K562 (cell line): ENCODE measurements around the gene AHCYL2. TPM values are rescaled to one million over a fixed set of nuclear protein-coding genes. Genes with fewer than 3 reads are reported as not detected.

Experiments used
- BRCA1 ChIP-seq, 2 experiments: fragments of 450-650 bp in 1 of 2; sonication (generic) in 1 of 2; formaldehyde crosslinking in 1 of 2; IDR thresholded peaks; 2 replicates each; pipeline versions ENCODE4 v1.5.0 to v1.6.1; 2017 to 2020; ENCODE audit warnings: mild to moderate bottlenecking in 1 of 2, missing genetic modification reagents in 1 of 2
- CBFA2T2 ChIP-seq: fragments of 450-650 bp; conservative IDR thresholded peaks from 2 replicates; pipeline ENCODE4 v1.6.1; 2017; ENCODE audit warnings: mild to moderate bottlenecking
- CBFA2T3 ChIP-seq: fragments of 450-650 bp; IDR thresholded peaks from 2 replicates; pipeline ENCODE4 v1.6.1; 2017
- FOXK2 ChIP-seq, 2 experiments: fragments of 450-650 bp; IDR thresholded peaks in 1 of 2; conservative IDR thresholded peaks in 1 of 2; 2 replicates each; pipeline ENCODE4 v1.6.1; 2016; ENCODE audit warnings: low read depth in 2 of 2, mild to moderate bottlenecking in 1 of 2
- GTF2B ChIP-seq: IDR thresholded peaks from 2 replicates; pipeline ENCODE4 v1.6.1; 2011; ENCODE audit not compliant: insufficient read length; ENCODE audit errors: extremely low read depth
- KLF16 ChIP-seq: IDR thresholded peaks from 2 replicates; pipeline ENCODE4 v1.6.1; 2016; ENCODE audit warnings: antibody characterized with exemption
- PHB2 ChIP-seq: fragments of 450-650 bp; IDR thresholded peaks from 2 replicates; pipeline ENCODE4 v1.6.1; 2017; ENCODE audit warnings: low read depth
- POLR2AphosphoS5 ChIP-seq: IDR thresholded peaks from 2 replicates; pipeline ENCODE4 v1.6.1; 2011; ENCODE audit warnings: mild to moderate bottlenecking, low read depth, low read length, moderate library complexity; ENCODE audit not compliant: control insufficient read depth, insufficient read depth
- RBBP5 ChIP-seq: fragments of 200-600 bp; sonication (generic); IDR thresholded peaks from 2 replicates; pipeline ENCODE4 v1.6.1; 2012; ENCODE audit warnings: borderline replicate concordance, mild to moderate bottlenecking, low read length, control low read depth, inconsistent platforms; ENCODE audit not compliant: insufficient read depth, poor library complexity, severe bottlenecking
- SMARCE1 ChIP-seq: fragments of 450-650 bp; IDR thresholded peaks from 2 replicates; pipeline ENCODE4 v1.7.1; 2016; ENCODE audit warnings: mild to moderate bottlenecking
- STAT5A ChIP-seq: IDR thresholded peaks from 2 replicates; pipeline ENCODE4 v1.6.1; 2012; ENCODE audit warnings: low read length, inconsistent platforms, borderline replicate concordance
- TAF1 ChIP-seq: IDR thresholded peaks from 2 replicates; pipeline ENCODE4 v1.6.1; 2011; ENCODE audit warnings: mild to moderate bottlenecking, low read length, moderate library complexity; ENCODE audit not compliant: insufficient read depth, control insufficient read depth, severe bottlenecking; ENCODE audit errors: extremely low read depth
- ZNF316 ChIP-seq: fragments of 450-650 bp; IDR thresholded peaks from 2 replicates; pipeline ENCODE4 v1.6.1; 2016
- ZNF431 ChIP-seq: sonication (generic); formaldehyde crosslinking; IDR thresholded peaks from 2 replicates; pipeline ENCODE4 v1.8.0; 2022; ENCODE audit warnings: mild to moderate bottlenecking, missing genetic modification reagents
- polyA plus RNA-seq, 8 experiments: library from polyadenylated mRNA; depleted of rRNA in 4 of 8; stranded (reverse) in 5 of 8; unstranded in 3 of 8; fragments of >200 nt; fragmentation: Nextera tagmentation in 2 of 8; fragmentation: Illumina TruSeq in 1 of 8; extraction: Ambion mirVana in 2 of 8; extraction: Trizol in 1 of 8; gene quantifications; 2 replicates each; pipeline versions ENCODE4 v1.2.1 to v1.2.3, GENCODE V29; 2011 to 2014; ENCODE audit warnings: inconsistent platforms in 1 of 8, missing spikeins in 1 of 8
- total RNA-seq, 7 experiments: library from RNA; depleted of rRNA in 6 of 7; stranded (reverse); fragments of >200 nt in 6 of 7; fragmentation: Illumina TruSeq in 2 of 7; extraction: Trizol in 2 of 7; gene quantifications; 2 replicates each; pipeline versions ENCODE4 v1.2.1 to v1.2.3, GENCODE V29; 2011 to 2021; ENCODE audit warnings: low replicate concordance in 1 of 7
- TF ChIP-seq, protein P1 (sequence below): fragments of 450-650 bp; IDR thresholded peaks from 2 replicates; pipeline ENCODE4 v1.6.1; 2016; ENCODE audit warnings: mild to moderate bottlenecking, moderate library complexity
- TF ChIP-seq, protein P2 (sequence below): sonication (generic); formaldehyde crosslinking; IDR thresholded peaks from 2 replicates; pipeline ENCODE4 v1.8.0; 2022; ENCODE audit warnings: mild to moderate bottlenecking, missing genetic modification reagents

Gene AHCYL2
- total and polyA plus RNA-seq, 9 of the 15 experiments (the other 6 are each of a cell fraction or from before 2014, with no cell fraction given) = 0.93 to 10.5 (median 5.2) TPM

GRCh38 chr7:129436335-129436923 lies 211.6 kb downstream of the AHCYL2 start (continued):
- TF ChIP-seq RBBP5 (peak; percentile 90), ZNF316 (no peak), POLR2AphosphoS5 (peak; percentile 74; the same call in 1 of the 2 replicates), STAT5A (peak; percentile 28; the same call in 1 of the 2 replicates), CBFA2T2 (peak; percentile 82), PHB2 (no peak), CBFA2T3 (peak; percentile 86), SMARCE1 (peak; percentile 50), KLF16 (peak; percentile 46; the same call in 1 of the 2 replicates), FOXK2 (conservative IDR thresholded peaks at IDR 0.05 in 1 of 2, IDR thresholded peaks at IDR 0.05 in 1 of 2; ENCODE audit: low read depth in 2 of 2) (0 out of 4 replicates have a peak, but pooled peaks of 1 of the 2 experiments have one; percentile 13), TAF1 (peak; percentile 40), GTF2B (no peak), BRCA1 (IDR thresholded peaks at IDR 0.05) (no peak), BRCA1 (CRISPR knock-in tag; IDR thresholded peaks at IDR 0.05) (no peak), ZNF431 (peak; percentile 48)
- TF ChIP-seq, protein P1, sequence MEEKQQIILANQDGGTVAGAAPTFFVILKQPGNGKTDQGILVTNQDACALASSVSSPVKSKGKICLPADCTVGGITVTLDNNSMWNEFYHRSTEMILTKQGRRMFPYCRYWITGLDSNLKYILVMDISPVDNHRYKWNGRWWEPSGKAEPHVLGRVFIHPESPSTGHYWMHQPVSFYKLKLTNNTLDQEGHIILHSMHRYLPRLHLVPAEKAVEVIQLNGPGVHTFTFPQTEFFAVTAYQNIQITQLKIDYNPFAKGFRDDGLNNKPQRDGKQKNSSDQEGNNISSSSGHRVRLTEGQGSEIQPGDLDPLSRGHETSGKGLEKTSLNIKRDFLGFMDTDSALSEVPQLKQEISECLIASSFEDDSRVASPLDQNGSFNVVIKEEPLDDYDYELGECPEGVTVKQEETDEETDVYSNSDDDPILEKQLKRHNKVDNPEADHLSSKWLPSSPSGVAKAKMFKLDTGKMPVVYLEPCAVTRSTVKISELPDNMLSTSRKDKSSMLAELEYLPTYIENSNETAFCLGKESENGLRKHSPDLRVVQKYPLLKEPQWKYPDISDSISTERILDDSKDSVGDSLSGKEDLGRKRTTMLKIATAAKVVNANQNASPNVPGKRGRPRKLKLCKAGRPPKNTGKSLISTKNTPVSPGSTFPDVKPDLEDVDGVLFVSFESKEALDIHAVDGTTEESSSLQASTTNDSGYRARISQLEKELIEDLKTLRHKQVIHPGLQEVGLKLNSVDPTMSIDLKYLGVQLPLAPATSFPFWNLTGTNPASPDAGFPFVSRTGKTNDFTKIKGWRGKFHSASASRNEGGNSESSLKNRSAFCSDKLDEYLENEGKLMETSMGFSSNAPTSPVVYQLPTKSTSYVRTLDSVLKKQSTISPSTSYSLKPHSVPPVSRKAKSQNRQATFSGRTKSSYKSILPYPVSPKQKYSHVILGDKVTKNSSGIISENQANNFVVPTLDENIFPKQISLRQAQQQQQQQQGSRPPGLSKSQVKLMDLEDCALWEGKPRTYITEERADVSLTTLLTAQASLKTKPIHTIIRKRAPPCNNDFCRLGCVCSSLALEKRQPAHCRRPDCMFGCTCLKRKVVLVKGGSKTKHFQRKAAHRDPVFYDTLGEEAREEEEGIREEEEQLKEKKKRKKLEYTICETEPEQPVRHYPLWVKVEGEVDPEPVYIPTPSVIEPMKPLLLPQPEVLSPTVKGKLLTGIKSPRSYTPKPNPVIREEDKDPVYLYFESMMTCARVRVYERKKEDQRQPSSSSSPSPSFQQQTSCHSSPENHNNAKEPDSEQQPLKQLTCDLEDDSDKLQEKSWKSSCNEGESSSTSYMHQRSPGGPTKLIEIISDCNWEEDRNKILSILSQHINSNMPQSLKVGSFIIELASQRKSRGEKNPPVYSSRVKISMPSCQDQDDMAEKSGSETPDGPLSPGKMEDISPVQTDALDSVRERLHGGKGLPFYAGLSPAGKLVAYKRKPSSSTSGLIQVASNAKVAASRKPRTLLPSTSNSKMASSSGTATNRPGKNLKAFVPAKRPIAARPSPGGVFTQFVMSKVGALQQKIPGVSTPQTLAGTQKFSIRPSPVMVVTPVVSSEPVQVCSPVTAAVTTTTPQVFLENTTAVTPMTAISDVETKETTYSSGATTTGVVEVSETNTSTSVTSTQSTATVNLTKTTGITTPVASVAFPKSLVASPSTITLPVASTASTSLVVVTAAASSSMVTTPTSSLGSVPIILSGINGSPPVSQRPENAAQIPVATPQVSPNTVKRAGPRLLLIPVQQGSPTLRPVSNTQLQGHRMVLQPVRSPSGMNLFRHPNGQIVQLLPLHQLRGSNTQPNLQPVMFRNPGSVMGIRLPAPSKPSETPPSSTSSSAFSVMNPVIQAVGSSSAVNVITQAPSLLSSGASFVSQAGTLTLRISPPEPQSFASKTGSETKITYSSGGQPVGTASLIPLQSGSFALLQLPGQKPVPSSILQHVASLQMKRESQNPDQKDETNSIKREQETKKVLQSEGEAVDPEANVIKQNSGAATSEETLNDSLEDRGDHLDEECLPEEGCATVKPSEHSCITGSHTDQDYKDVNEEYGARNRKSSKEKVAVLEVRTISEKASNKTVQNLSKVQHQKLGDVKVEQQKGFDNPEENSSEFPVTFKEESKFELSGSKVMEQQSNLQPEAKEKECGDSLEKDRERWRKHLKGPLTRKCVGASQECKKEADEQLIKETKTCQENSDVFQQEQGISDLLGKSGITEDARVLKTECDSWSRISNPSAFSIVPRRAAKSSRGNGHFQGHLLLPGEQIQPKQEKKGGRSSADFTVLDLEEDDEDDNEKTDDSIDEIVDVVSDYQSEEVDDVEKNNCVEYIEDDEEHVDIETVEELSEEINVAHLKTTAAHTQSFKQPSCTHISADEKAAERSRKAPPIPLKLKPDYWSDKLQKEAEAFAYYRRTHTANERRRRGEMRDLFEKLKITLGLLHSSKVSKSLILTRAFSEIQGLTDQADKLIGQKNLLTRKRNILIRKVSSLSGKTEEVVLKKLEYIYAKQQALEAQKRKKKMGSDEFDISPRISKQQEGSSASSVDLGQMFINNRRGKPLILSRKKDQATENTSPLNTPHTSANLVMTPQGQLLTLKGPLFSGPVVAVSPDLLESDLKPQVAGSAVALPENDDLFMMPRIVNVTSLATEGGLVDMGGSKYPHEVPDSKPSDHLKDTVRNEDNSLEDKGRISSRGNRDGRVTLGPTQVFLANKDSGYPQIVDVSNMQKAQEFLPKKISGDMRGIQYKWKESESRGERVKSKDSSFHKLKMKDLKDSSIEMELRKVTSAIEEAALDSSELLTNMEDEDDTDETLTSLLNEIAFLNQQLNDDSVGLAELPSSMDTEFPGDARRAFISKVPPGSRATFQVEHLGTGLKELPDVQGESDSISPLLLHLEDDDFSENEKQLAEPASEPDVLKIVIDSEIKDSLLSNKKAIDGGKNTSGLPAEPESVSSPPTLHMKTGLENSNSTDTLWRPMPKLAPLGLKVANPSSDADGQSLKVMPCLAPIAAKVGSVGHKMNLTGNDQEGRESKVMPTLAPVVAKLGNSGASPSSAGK = no peak
- TF ChIP-seq, protein P2, sequence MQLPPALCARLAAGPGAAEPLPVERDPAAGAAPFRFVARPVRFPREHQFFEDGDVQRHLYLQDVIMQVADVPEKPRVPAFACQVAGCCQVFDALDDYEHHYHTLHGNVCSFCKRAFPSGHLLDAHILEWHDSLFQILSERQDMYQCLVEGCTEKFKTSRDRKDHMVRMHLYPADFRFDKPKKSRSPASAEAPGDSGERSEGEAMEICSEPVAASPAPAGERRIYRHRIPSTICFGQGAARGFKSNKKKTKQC (CRISPR knock-in tag) = 0 out of 2 replicates have a peak, but pooled peaks have one; percentile 46
